HG03097 (cell line): ENCODE measurements around the gene TUBB6.

ENCODE experiments used
- ATAC-seq: cut with Tn5 transposase; IDR thresholded peaks from one replicate; pipeline ENCODE4 v1.9.1; 2021; ENCODE audit not compliant: unreplicated experiment, low FRiP score

The TUBB6 gene

DNA sequence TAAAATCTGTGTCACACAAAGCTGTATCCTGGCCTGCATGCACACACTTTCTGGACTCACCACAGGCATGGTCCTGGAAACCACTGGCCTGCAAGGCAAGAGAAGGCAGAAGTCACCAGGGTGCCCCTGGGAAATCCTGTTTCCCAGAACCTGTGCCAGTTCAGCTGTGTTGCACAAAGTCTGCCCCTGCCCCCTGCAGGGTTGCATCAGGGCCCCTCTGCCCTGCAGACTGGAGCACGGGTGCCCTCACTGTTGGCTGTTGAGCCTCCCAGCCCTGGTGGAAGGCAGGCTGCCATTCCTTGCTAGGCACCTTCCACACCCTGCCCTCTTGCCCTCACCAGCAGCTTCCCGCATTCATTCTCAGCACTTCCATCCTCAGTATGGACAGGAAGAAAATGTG, 18.0 kb upstream of the TUBB6 start:
- ATAC-seq: no peak

DNA sequence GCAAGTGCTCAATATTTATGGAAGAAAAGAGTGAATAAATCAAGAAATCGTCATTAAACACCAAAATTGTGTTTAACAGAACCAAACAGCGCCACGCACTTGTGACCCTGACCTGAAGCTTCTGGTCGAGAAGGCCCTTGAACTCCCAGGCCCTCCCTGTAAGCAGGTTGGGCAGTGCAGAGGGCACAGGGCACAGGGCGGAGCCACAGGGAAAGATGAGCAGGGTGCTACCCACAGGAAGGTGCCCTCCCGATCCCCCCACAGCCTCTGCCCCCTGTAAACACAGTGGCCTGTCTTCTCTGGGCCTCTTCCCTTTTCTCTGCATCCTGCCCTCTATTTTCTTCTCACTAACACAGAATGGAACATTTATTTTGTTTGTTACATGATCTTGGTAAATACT, 16.9 kb upstream of the TUBB6 start:
- ATAC-seq: no peak

DNA sequence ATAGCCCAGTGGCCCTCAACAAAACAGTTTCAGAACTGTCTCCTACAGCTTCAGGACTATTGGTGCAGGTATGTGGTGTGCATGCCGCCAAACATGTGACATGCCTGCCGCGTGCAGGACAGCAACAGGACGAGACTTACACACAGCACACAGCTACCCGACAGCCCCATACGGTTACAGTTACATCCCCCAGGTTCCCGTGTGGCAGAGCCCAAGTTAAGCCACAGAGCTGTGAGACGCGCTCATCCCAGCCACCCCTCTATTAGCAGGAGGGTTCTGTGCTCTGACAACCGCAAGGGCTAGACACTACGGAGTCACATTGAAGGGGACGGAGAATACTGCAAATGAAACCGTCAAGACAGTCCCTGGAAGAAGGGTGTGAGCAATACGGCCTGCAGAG, 16.4 kb upstream of the TUBB6 start:
- no peak for ATAC-seq

DNA sequence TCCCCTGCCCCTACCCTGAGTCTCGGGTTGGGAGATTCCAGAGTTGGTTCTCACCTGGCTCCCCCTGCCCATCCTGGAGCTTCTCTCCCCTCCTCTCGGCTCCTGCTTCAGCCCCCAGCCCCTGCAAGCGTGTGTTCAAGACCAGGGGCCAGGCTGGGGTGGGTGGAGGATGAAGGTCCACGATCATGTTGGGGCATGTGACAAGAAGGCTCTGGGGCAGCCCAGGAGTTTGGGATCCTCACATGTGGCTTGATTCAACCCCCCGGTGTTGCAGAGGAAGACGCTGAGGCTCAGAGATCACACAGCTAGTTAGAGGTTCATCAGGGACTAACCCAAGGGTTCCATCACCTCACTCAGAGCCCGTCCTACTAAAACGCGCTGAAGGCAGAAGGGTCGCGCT, 14.2 kb upstream of the TUBB6 start:
- ATAC-seq: no peak

DNA sequence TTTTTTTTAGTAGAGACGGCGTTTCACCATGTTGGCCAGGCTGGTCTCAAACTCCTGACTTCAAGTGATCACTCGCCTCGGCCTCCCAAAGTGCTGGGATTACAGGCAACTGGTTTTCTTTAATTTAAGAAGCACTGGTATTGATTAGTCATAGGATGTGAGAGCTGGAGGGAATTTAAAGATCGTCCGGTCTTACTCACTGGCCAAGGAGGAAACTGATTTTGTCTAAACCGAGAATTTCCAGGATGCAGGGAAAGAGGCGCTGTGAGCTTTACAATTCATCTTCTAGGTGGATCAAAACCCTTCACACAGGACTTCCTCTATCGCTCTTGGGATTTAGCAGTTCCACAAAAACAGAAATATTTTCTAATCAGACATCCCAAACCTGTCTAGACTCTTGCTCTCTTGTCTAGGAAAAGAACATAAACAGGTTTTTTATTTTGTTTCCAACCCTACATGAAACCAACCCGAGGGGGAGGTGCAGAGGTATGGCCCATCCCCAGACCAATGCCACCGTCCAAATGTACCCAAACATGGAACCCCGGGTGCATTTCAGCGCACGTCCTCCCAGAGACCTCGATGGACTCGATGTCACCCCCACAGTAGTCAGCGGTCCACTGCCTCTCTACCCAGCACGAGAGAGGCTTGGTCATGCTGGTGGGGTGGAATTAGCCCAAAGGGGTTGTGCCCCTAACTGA, 12.5 kb upstream of the TUBB6 start:
- no peak for ATAC-seq

DNA sequence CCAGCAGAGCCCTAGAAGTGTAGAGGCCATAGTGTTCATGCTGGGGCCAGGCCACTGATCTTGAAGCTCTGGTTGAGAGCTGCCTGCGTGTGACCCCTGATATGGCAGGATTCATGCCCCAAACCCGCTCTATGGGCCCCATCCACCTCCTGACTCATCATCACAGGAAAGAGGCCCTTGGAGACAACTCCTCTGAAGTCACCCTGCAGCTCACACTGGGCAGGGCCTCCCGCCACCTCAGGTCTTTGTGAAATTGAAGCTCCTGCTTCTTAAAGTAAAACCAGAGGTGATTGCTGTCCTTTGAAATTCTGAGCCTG, 12.0 kb upstream of the TUBB6 start:
- no peak for ATAC-seq

DNA sequence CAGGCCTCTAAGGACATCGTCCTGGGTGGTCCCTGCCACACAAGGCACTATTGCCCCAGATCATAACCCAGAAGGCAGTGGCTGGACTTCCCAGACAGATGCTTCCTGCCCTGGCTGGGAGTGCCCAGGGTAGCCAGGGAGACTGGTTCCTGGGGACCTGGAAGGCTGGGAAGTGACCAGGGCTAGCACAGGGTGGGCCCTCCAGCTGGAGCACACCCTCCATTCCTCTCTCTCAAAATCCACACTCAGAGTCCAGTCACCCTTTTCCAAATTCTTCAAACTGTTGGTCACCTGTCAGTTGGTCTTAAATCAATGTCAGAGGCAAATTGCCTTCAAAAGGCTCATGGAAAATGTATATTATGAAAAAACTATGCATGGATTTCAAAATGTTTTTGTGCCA, 11.6 kb upstream of the TUBB6 start:
- no peak for ATAC-seq

DNA sequence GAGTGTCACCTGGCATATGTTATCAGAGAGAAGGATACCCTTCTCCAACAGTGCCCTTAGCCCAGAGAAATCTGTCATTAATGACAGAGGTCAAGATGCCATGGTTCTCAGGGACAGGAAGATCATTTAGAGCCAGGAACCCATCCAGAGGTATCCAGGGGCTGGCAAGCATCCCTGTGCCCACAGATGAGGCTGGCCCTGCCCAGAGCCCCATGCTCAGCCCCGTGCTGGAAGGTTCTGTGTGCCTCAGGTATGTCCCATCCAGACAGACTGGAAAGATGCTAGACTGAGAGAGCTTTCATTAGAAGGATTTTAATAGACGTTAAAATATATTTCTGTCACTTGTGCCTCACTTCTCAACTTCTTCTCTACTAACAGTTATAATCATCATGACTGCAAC, 8.2 kb upstream of the TUBB6 start:
- no peak for ATAC-seq

DNA sequence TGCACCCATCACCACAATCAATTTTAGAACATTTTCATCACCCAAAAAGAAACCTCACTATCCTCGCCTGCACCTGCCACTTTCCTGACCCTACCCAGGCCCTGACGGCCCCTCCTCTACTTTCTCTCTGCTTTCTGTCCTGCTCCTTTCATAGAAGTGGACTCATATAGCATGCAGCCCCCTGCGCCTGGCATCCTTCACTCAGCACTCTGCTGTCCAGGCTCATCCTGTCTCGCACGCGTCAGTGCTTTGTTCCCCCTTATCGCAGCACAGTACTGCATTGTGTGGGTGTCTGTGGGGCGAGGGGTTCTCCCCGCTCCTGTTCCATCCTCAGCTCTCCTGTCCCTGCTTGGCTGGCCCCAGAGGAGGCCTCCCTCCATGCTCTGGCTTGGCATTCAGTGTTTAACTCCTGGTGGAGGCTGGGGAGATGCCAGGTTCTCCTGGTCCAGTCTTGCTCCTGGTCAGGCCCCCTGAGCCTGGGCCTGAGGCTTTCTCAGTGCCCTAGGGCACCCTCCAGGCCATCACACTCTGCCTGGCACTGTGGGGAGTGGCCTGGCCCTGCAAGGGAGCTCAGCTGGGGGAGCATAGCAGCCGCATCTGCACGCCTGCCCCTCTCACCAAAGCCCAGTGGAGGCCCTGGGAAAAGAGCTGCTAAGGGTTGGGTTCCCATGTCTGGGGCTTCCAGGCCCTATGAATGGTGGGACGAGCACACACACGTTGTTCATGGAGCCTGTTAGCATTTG, 6.6 kb upstream of the TUBB6 start:
- no peak for ATAC-seq

DNA sequence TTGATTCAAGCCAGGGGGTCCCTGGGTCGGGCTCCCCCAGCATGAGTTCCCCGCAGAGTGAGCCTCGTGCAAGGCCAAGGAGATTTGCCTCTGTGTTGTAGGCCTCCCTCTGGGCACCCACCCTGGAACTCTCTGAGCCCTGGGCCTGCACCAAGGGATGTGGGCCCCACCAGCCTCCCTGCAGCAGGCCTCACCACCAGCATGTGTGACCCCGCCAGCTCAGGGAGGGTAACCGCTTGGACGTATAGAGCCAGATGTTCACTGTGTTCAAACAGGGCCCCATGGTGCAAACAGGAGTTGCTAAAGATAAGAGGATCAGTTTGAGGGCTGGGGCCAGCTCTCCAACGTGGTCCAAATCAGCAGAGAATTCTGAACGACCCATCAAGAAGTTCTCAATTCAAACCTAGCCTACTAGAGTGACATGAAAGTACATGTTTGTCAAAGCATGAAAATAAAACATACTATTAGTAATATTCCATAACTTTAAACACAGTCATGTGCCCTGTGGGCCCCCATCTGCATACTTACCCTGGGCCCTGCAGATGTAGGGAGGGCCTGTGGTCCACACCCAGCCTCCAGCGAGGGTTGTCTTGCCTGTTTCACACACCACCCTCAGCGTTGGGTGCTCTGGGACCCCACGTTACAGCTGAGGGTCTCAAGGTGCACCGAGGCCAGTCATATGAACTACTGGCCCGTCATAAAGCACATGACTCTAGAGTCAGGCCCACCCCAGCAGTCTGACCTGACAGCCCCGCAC, 5.5 kb upstream of the TUBB6 start:
- no peak for ATAC-seq

DNA sequence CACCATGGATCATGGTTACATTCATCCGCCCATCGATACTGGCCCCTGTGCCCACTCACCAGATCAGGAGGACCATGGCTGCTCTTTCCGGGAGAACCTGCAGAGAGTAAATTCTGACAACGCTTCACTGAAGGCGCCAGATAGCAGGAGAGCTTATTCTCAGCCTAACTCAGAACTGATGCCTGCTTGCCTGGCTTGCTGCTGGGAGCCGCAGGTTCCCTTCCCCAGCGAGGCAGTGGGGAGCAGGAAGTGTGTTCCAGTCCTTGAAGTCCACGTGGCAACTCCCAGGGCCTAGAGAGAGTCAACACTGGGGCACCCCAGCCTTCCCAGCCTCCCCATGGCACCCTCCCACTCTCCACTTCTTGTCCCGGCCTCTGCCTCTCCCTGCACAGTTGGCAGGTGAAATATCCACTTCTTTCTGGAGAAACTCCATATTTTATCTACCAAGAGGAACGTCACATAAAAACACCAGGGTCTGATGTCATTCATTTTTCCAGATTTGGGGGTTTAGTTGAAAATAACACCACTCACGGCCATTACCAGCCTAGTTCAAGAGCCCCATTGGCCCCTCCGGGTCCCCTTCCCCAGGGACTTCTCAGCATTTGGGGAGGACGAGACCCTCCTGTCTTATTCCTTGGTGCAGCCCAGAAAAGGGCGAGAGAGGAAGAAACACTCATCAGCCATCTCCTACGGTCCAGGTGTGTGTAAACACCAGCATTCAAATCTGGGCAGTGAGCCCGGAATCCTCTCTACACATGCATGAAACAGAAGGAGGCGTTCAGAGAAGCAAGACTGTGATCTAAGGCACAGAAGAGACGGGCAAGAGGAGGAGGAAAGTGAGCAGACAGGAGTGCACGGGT, 3.5 kb upstream of the TUBB6 start:
- no peak for ATAC-seq

DNA sequence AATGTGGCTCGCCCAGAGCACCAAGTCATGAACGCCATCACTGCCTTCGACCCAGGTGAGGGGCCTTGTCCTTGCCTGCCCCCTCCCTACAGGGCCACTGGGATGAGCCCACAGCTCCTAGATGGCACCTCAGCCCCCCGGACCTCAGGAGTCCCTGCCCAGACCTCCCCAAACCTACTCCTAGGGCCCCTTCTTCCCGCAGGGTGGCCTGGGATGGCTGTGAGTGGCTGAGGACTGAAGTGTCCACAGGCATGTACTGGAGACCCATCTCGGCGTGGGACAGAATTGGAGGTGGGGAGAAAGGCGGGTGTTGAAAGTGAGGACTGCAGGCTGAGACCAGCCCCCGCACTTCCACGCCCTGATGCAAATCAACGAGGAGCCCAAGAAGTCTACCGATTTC, 2.8 kb upstream of the TUBB6 start:
- ATAC-seq: no peak

DNA sequence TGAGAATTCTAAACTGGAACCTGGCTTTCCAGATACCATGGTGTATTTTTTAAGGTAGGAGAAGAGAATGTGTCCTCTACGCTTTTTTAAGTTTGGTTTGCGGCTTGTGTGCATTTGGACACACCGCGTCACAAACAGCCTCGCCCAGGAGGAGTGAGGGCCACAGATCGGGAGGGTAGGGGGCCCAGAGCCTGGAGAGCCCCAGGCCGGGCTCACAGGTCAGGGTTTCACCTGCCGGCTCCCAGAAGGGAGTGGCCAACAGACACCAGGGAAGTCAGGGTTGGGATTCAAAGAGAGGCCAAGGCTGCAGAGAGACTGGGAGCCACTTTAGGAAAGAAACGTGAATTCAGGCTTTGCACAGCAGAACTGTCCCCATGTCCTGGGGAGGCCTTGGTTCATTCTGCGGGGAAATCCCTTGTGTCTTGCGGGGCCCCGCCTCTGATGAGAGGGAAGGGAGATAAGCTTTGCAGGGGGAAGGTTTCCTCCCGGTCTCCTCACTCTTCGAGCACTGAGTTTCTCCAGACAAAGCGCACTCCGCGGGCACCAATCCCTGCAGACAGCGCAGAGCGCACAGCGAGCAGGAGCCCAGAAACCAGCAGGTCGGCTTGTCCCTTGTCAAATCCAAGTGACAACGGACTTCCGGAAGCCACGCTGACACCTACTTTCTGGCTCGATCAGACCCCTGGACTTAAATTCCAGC, 2.0 kb upstream of the TUBB6 start:
- ATAC-seq: no peak

DNA sequence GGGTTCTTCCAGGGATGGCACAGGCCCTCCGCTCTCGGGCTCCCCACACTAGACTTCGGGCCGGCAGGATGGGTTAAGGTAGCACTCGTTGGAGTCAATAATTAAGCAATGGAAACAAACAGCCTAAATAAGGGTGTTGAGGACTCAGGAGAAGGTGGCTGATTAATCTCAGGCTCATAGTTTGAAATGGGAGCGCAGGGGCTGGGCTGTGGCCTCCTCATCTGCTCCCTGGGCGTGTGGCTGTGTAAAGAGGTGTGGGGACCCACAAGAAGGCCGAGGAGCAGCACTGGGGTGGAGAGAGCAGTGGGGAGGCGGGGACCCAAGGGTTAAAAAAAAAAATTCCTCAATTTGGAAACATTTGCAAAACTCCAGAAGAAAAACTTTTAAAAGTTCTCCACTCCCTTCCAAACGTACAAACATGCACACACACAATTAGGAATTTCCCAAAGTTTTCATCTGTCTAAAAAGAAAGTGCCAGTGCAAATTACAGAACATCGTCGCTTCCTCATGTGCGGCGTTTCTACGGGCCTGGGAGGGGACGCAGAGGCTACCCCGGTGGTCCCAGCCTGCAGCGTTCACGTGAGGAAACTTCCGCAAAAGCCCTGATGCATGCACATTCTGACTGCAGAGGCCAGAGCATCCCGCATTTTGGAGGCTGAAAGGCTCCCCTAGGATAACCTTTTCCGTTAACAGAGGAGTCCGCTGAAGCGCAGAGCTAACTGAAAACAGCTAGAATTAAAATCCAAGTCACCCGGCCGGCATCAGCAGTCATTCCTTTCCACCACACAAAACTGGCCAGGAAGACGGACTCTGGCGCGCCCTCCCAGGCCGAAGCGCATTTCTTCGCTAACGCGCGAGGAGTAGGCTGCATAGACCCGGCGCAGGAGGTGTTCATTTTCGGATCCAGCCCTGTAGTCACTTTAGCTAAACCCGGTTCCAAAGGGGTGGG, 1.0 kb upstream of the TUBB6 start:
- no peak for ATAC-seq

DNA sequence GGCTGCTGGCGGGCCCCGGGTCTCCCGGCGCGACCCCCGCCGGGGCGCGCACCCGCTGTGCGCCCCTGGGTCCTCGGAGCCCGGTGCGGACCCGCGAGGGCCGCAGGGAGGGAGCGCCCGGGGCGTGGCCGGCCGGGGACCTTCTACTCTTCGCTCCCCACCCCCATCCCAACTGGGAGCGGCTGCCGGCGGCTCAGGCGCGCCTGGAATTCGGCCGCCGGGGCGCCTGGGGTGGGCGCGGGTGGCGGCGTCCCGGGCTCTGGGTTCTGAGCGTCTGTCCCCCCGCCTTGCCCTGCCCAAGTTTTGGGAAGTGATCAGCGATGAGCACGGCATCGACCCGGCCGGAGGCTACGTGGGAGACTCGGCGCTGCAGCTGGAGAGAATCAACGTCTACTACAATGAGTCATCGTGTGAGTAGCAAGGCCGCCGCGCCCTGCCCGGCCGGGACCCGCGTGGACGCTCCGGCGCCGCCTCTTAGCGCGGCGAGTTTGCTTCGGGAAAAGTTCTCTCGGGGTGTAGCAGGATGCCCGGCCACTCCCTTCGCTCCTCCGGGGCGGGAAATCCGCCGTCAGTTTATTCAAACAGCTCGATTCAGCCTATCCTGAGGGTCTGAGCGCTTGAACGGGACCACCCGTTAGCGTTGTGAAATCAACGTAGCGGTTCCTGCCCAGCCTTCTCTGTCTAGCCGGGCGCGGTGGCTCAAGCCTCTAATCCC, 502 bp downstream of the TUBB6 start:
- peak; percentile 47 for ATAC-seq

DNA sequence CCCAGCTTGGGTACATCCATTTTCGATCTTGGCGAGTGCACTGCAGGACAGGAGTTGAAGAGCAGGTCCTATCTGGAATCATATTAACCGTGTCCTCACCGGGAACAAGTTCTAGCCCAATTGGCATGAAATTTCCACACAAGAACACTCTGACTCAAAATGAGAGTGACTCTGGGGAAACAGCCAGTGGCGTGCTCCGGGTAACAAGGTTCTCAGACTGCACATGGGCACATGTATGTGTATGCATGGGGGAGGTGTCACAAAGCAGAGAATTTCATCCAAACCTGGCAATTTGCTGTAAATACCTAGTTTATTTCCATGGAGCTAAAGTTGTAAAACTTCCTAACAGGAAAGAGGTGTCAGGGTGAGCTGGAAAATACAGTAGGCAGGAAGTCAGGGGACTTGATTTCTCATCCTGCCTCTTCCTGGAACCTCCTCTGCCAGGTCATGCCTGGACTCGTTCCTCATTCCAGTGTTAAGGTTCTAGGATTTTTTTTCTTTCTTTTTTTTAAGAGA, 1.7 kb downstream of the TUBB6 start:
- no peak for ATAC-seq

DNA sequence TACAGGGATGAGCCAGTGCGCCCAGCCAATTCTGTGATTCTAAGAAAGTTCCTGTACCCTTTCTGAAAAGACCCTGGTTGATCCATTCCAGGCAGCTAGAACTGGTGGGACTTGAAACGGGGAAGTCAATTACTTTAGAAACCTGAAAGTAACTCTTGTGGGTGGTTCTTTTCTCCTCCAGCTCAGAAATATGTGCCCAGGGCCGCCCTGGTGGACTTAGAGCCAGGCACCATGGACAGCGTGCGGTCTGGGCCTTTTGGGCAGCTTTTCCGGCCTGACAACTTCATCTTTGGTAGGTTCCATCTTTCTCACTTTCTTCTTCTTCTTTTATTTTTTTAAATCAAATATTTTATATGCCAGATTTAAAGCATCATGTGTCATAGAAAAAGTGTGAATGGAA, 2.7 kb downstream of the TUBB6 start:
- no peak for ATAC-seq

DNA sequence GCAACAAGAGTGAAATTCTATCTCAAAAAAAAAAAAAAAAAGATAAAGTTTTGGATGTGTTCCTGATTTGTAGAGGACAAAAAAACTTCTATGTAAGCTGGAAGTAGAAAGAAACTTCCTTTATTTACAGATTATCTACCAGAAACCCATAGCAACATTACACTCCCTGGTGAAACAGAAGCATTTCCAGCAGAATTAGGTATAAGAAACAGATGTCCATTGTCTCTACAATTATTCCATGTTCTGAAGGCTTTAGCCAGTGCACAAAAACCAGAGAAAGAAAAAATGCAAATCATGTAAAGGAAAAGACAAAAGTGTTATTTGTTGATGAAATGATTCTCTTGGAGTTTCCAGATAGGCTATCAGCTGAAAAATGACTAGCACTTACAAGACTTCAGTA, 4.9 kb downstream of the TUBB6 start:
- ATAC-seq: no peak
